HG02973 (cell line): ENCODE measurements around the gene NT5M.
"Not testable (repeated sequence)": the region's sequence is repeated elsewhere in the genome, so short reads cannot be mapped to it uniquely, and the experiment has no call there.

Source experiments
- ATAC-seq: cut with Tn5 transposase; IDR thresholded peaks from one replicate; pipeline ENCODE4 v1.9.1; 2021; ENCODE audit warnings: moderate library complexity; ENCODE audit not compliant: unreplicated experiment

The NT5M gene

GRCh38 chr17:17303010-17303846 lies at the start of gene NT5M:
TSS of gene NT5M (plus strand) at chr17:17303373. CDS start at chr17:17303551, 178 bp downstream.
- ATAC-seq, result no peak

GRCh38 chr17:17253406-17253805 lies 49.8 kb upstream of the NT5M start:
- ATAC-seq, result no peak

GRCh38 chr17:17254036-17254435 lies 49.1 kb upstream of the NT5M start:
- ATAC-seq, result no peak

DNA sequence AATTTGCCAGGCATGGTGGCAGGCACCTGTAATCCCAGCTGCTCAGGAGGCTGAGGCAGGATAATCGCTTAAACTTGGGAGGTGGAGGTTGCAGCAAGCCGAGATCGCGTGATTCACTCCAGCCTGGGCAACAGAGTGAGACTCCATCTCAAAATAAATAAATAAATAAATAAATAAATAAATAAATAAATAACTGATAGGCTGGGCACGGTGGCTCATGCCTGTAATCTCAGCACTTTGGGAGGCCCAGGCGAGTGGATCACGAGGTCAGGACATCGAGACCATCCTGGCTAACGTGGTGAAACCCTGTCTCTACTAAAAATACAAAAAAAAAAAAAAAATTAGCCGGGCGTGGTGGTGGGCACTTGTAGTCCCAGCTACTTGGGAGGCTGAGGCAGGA lies 47.5 kb upstream of the NT5M start:
- not testable (repeated sequence) for ATAC-seq

GRCh38 chr17:17256316-17256715 lies 46.9 kb upstream of the NT5M start:
- no peak for ATAC-seq

DNA sequence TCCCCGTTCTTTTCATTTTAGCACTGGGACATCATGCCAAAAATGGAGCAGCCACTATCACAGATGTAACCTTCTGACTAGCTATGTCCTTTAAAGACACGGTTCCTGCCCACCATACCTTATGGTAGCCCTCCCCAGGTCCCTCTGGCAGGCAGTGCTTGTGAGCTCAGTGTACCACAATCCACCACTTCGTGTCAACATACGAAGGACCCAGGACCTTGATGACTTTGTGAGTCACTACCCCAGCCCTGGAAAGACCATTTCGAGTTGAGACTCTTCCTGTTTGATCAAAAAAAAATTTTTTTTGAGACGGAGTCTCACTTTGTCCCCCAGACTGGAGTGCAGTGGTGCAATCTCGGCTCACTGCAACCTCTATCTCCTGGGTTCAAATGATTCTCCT lies 45.2 kb upstream of the NT5M start:
- no peak for ATAC-seq

DNA sequence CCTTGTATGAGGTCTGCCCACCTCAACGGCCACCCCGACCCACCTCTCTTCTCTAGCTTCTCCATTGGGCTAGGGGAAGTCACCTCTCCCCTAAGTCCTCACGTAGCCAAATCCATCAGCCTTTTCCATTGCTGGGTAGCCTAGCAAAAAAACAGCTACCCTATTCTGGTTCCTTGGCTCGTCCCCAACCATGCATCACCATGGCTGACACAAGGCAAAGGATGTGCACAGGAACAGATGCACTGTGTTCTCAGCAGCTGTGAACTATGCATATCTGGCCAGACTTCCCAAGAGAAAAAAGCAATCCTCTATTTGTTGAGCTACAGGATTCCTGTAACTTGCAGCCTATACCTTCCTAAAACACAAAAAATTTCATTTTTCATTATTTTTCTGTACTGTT lies 44.2 kb upstream of the NT5M start:
- ATAC-seq, result no peak

GRCh38 chr17:17264430-17264829 lies 38.7 kb upstream of the NT5M start:
- ATAC-seq, result no peak

DNA sequence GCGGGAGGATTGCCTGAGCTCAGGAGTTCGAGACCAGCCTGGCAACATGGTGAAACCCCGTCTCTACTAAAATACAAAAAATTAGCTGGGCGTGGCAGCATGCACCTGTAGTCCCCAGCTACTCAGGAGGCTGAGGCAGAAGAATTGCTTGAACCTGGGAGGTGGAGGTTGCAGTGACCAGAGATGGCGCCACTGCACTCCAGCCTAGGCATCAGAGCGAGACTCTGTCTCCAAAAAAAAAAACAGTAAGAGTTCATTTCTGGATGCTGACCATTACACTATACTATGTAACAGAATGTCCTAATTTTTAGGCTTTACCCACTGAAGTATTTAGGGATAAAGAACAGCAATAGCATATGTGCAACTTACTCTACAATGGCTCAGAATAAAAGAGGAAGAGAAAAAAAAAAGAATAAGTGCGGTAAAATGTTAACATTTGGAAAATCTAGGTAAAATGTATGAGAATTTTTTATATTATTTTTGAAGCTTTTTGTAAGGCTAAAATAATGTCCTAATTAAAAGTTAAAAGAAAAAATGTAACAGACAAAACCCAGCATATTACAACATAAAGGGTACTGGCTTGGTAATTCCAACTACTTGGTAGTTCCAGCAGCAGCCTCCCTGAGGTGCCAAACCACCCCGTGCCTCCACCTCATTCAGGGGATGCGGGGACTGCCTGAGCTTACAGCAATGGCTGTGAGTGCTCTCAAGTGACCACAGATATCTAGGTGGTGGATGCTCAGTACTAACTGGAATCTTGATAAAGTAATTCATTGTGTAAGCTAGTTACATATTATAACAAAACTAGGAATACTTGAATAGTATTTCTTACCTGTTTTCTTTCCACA lies 33.0 kb upstream of the NT5M start:
- no peak for ATAC-seq

- ATAC-seq, result no peak
Measured at GRCh38 chr17:17275971-17276370, 27.2 kb upstream of the NT5M start.

- not testable (repeated sequence) for ATAC-seq
Measured at GRCh38 chr17:17277431-17277830, 25.7 kb upstream of the NT5M start.

GRCh38 chr17:17279316-17279715 lies 23.9 kb upstream of the NT5M start:
- ATAC-seq, result no peak

DNA sequence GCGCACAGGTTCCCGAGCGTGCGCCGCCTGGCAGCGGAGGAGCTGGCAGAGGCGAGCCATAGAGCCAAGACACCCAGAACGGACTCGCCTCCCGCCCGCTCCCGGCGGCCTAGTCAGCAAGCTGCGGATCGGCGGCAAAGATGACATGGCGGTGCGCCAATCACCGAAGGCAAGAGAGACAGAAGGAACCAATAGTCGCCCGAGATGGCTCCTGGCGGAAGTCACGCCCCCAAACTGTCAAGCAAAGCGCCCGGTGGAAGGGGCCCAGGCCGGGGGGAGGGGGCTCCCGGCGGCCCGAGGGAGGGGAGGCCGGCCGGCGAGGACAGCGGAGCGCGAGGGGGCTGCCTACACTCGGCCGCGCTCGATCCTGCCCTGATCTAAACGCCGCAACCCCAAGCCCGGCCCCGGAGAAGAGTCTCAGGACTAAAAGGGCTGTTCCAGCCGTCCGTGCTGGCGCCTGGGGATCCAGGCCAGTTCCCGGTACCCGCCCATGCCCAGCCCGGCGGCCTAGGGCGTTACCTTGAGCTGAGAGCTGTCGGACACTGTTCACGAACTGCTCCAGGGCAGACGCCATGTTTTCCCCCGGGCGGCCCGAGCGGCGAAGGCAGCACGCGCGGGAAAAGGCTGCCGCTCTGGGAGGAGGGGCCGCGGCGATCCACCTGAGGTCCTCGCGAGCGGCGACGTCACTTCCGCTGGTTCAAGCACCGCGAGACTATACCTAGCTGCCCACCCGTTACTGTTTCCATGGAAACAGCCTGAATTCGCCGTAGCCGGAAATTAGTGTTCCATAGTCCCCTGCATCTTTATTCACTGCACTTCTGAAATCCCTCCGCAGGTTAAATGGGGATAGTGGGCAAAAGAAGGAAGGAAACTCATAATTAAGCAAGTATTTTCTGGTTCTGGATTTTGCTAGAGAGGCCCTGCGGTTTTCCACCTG lies 22.3 kb upstream of the NT5M start, which contains the start of gene COPS3:
Gene COPS3 (minus strand): TSS at position 634 of the 937 bp plus-strand sequence. CDS start 60 bp downstream, at position 574.
- ATAC-seq, result peak; percentile 80

DNA sequence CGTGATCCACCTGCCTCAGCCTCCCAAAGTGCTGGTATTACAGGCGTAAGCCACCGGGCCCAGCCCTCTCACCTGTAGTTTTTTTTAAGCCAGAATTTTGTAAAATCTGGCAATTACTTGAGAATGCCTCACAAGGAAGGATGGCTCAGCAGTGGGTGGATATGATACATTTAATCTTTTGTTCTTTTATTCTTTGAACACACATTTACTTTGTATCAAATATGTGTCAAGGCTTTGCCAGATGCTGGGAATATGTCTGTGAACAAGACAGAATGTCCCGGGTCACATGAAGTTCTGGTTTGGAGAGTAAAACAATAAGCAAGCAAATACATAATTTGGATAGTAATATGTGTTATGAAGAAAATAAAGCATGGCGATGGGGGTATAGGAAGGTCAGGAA lies 17.2 kb upstream of the NT5M start:
- no peak for ATAC-seq

DNA sequence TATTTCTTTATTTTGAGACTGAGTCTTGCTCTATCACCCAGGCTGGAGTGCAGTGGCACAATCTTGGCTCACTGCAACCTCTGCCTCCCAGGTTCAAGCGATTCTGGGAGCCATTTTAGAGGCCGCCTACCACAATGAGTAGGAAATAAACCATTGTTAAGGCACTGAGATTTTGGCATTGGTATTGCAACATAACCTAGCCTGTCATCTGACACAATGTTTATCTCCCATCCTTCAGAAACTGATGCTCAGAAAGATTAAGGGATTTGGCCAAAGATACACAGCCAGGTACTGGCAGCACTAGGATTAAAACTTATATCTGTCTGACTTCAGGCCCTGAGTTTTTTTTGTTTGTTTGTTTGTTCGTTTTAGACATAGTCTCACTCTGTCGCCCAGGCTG lies 14.1 kb upstream of the NT5M start:
- ATAC-seq, result no peak

DNA sequence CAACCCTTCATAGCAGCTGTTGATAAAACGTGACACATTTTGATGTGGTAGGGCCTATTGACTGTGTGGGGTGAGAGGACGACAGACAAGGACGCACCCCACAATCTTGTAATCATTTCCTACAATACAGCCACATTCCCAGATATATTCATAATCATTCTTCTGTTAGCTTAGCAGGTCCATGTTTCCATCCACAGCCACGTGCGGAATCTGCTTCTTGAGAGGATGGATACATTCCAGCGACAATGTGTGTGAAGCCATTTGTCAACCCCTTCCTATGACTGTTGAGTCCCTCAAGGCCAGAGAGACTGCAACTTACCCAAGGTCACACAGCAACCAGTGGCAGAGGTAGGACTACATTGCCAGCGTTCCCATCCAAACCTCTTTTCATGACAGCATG lies 13.5 kb upstream of the NT5M start:
- no peak for ATAC-seq

DNA sequence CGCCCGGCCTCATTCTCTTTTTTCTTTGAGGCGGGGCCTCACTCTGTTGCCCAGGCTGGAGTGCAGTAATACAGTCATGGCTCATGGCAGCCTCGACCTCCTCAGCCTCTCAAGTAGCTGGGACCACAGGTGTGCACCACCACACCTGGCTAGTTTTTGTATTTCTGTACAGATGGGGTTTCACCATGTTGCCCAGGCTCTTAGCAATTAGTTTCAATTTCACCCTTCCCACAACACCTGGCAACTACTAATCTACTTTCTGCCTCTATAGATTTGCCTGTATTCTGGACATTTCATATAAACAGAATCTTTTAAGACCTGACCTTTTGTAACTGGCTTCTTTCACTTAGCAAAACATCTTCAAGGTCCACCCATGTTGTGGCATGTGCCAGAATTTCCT lies 8.0 kb upstream of the NT5M start:
- no peak for ATAC-seq

DNA sequence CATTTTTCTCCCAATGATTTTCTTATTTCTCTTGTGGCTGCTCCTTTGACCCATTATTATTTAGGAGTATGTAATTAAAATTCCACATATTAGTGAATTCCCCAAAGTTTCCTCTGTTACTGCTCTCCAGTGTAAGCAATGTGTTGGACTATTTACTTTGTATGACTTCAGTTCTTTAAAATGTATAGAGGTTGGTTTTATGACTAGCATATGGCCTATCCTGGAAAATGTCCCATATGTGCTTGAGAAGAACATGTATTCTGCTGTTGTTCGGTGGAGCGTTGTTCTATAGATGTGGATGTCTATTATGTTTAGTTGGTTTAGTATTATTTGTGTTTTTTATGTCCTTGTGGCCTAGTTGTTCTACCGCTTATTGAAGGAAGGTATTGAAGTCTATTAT lies 6.0 kb upstream of the NT5M start:
- ATAC-seq, result no peak

GRCh38 chr17:17298108-17298507 lies 5.1 kb upstream of the NT5M start:
- ATAC-seq, result no peak

DNA sequence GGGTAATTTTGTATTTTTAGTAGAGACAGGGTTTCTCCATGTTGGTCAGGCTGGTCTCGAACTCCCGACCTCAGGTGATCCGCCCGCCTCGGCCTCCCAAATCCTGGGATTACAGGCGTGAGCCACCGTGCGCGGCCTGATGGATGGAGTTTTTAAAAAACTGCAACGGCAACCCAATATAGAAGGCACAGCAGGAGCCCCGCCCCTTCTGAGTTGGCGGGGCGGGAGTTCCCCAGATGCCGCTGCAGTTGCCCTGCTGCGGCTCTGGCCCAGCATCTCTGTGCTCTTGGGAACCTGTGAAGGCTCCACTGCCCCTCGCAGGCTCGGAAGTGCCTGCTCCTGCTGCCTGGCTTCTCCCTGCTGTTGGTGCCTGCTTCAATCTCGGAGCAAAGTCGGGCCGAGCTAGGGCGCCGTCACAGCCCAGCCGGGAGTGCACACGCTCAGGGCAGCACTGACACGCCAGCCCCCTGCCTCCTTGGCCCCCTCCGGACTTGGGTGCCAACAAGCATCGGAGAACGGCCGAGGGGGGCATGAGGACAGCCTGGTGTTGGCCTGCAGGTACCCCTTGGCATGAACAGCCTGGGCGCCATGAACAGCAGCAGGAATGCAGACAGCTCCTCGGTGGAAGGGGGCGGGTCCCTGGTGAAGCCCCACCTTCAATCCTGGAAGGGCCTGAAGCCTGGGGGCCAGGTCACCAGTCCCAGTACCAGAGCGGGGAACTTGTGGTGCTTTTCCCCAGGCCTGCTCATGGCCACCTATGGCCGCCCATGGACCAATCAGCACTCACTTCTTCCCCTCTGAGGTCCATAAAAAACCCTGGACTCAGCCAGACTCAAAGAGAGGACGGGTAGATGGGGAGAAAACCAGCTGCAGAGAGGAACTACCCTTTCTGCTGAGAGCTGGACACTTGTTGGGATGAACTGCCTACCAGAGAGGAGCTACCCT lies 2.3 kb upstream of the NT5M start:
- ATAC-seq, result no peak
